HG03565 (cell line): Measurements from ENCODE around the gene CDAN1.
"Not testable (repeated sequence)": the region's sequence is repeated elsewhere in the genome, so short reads cannot be mapped to it uniquely, and the experiment has no call there.

Source experiments
- ATAC-seq: cut with Tn5 transposase; IDR thresholded peaks from one replicate; pipeline ENCODE4 v1.9.1; 2021; ENCODE audit warnings: mild to moderate bottlenecking, moderate library complexity; ENCODE audit not compliant: unreplicated experiment

The CDAN1 gene

DNA sequence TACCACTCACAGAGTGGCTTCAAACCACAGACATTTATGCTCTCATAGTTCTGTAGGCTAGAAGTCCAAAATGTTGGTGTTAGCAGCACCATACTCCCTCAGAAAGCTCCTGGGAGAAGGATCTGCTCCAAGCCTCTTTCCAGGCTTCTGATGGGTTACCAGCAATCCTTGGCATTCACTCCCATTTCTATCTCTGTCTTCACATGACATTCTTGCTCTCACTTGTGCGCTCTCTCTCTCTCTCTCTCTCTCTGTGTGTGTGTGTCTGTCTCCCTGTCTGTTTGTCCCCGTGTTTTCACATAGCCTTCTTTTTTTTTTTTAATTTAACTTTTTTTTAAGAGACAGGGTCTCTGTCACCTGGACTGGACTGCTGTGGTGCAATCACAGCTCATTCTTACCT, 26.3 kb downstream of the CDAN1 start:
- no peak for ATAC-seq

DNA sequence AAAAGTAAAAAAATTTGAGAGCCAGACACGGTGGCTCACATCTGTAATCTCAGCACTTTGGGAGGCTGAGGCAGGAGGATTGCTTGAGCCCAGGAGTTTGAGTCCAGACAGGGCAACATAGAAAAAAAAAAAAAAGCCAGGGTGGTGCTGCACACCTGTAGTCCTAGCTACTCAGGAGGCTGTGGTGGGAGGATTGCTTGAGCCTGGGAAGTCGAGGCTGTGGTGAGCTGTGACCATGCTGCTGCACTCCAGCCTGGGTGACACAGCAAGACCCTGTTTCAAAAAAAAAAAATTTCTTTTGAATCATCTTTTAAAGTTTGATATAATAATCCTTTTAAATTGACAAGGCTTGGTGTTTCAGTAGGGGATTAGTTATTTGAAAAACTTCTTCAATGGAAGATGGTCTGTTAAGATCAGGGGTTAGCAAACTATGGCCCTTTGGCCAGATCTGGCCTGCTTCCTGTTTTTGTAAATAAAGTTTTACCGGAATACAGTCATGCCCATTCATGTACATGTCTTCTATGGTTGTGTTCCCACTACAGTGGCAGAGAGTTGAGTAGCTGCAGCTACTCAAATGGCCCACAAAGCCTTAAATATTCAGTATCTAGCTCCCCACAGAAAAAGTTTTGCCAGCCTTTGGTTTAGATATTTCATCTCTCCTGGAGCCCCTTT, 28.9 kb downstream of the CDAN1 start:
- ATAC-seq: no peak

DNA sequence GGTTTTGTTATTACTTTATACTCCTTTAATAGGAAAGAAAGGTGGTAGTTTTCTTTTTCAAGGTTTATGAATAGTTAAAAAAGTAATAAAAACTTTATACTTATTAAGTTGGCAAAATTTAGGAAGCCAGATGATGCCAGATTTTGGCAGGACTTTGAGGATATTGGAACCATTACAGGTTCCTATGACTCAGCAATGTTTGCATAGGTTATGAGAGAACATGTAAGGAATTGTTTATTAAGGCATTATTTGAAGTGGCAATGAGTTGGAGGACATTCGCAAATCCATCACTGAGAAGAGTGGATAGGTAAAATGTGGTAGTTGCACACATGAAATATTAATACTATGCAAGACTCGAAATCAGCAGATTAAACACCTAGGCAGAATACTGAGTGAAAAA, 29.9 kb downstream of the CDAN1 start:
- ATAC-seq: no peak

DNA sequence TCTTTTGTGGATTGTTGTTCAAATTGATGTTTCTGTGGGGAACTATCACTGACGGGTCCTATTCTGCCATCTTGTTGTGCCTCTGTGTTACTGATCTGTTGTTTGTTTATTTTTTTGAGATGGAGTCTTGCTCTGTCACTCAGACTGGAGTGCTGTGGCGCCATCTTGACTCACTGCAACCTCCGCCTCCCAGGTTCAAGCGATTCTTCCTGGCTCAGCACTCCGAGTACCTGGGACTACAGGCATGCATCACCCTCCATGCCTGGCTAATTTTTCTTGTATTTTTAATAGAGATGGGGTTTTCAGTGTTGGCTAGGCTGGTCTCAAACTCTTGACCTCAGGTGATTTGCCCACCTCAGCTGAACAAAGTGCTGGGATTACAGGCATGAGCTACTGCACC, 31.6 kb downstream of the CDAN1 start:
- ATAC-seq: no peak

DNA sequence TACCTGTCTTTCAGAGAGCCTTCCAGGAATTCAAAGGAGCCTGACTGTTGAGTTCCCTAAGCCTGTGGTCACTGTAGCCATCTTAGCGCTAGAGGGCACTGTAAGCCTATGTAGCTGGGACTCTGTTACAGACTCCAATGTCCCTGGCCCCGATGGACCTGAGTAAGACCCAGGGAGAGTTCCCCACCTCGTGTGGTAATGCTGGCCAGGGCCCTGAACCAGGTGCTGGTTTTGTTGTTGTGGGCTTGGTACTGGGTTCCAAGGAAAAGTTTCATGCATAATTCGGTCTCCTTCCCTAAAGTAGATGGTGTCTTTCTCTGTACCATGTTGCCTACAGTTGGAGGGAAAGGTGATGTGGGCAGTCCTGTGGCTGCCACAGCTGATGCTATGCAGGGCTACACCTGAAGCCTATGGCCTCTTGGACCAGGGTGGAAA, 32.4 kb downstream of the CDAN1 start:
- no peak for ATAC-seq

DNA sequence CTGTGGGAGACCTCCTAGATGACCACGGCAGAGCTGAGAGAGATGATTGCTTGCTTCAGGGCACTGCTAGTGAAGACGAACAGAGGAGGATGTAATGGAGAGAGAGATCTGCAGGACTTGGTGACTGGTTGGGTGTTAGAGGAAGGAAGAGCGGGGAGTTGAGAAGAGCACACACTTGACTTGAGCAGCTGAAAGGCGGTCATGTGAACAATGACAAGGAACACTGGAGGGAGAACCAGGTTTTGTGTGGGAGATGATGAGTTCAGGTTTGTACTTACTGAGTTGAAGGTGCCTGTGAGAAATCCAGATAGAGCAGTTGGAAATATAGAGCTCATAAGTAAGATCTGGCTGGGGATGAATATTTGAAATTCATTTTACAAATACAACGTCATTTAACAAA, 40.3 kb downstream of the CDAN1 start:
- ATAC-seq: no peak

DNA sequence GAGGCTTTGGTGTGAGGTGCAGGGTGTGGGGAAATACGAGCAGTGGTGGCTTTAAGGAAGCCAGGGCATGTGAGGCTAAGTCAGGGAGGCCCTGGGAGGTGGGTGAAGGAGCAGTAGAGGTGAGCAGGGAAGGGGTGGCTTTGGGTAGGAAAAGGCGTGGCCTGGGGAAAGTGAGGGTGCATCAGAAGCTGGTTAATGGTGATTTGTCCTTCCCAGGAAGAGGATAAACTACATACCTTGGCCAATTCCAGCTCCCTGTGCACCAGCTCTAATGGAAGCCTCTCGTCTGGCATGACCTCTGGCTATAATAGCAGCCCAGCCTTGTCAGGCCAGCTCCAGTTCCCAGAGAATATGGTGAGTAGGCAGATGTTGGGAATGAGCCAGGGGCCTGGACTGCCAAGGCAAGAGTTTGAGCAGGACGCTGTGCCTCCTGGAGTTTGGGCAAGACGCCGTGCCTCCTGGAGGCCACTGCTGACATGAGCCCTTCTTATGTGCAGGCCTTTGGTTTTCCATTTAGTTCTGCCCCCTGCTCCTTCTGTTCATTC, 41.3 kb downstream of the CDAN1 start:
- ATAC-seq: no peak

DNA sequence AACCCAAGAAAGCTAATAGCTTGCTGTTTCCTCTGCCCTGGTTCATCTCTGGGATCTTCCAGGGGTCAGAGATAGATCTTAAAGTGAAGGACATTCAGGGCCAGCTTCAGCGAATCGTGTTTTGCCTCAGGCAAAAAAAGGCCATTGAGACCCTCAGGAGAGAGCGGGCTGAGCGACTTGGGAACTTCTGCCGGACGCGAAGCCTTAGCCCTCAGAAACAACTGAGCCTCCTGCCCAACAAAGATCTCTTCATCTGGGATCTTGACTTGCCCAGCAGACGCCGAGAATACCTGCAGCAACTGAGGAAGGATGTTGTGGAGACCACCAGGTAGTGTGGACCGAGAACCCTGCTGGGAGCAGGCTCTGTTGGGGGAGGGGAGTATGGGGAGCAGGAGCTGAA, 42.5 kb downstream of the CDAN1 start:
- no peak for ATAC-seq

DNA sequence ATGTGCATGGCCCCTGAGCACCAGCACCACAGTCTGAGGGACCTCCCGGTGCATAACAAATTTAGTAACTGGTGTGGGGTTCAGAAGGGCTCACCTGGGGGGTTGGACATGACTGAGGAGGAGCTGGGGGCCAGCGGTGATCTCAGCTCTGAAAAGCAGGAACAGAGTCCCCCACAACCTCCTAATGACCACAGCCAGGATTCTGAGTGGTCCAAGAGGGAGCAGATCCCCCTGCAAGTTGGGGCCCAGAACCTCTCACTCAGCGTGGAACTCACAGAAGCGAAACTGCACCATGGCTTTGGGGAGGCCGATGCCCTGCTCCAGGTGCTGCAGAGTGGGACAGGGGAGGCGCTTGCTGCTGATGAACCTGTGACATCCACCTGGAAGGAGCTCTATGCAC, 43.0 kb downstream of the CDAN1 start:
- ATAC-seq: no peak

DNA sequence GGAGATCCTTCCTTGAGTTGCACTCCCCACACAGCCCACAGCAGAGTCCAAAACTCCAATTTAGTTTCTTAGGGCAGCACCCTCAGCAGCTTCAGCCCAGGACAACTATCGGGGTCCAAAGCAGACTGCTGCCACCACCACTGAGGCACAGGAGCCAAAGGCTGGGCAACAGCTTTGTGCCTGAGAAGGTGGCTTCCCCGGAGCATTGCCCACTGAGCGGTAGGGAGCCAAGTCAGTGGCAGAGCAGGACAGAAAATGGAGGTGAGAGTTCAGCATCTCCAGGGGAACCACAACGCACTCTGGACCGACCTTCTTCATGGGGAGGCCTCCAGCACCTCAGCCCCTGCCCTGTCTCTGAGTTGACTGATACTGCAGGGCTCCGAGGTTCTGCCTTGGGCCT, 43.4 kb downstream of the CDAN1 start:
- no peak for ATAC-seq

DNA sequence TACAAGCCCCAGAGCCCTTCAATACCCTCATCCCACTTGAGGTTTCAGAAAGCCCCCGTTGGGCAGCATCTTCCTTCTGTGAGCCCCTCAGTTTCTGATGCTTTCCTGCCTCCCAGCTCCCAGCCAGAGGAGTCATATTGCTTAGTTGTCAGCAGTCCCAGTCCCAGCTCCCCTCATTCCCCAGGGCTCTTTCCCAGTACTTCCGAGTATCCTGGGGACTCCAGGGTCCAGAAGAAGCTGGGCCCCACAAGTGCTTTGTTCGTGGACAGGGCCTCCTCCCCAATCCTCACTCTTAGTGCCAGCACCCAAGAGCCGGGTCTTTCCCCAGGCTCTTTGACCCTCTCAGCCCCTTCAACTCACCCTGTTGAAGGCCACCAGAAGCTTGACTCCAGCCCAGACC, 43.9 kb downstream of the CDAN1 start:
- no peak for ATAC-seq

DNA sequence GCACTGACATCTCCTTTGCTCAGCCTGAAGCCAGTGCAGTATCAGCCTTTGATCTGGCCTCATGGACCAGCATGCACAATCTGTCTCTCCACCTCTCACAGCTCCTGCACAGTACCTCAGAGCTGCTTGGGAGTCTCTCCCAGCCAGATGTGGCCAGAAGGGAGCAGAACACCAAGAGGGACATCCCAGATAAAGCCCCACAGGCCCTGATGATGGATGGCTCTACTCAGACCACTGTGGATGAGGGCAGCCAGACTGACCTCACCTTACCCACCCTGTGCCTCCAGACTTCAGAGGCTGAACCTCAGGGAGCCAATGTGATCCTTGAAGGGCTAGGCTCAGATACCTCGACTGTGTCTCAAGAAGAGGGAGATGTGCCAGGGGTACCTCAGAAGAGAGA, 44.4 kb downstream of the CDAN1 start:
- ATAC-seq: no peak

DNA sequence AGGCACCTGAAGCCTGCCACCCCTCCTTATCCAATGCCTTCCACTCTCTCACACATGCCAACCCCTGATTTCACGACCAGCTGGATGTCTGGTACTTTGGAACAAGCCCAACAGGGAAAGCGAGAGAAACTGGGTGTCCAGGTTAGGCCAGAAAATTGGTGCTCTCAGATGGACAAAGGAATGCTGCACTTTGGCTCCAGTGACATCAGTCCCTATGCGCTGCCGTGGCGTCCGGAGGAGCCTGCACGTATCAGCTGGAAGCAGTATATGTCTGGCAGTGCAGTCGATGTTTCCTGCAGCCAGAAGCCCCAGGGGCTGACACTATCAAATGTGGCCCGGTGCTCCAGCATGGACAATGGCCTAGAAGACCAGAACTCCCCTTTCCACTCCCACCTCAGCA, 45.2 kb downstream of the CDAN1 start:
- no peak for ATAC-seq

DNA sequence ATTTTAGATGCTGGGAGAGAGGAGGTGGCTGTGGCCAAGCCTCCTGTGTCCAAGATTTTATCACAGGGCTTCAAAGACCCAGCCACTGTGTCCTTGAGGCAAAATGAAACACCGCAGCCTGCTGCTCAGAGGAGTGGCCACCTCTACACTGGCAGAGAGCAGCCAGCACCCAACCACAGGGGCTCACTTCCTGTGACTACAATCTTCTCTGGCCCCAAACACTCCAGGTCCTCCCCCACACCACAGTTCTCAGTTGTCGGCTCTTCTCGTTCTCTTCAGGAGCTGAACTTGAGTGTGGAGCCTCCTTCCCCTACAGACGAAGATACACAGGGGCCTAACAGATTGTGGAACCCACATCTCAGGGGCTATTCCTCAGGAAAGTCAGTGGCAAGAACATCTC, 45.6 kb downstream of the CDAN1 start:
- ATAC-seq: no peak

DNA sequence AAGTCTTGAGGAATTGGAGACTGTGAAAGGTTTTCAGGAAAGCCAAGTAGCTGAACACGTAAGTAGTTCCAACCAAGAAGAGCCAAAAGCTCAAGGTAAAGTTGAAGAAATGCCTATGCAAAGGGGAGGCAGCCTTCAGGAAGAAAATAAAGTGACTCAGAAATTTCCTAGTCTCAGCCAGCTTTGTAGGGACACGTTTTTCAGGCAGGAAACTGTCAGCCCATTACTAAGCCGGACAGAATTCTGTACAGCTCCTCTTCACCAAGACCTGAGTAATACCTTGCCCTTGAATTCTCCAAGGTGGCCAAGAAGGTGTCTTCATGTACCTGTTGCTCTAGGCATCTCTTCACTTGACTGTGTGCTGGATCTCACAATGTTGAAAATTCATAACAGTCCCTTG, 48.6 kb downstream of the CDAN1 start:
- ATAC-seq: no peak

DNA sequence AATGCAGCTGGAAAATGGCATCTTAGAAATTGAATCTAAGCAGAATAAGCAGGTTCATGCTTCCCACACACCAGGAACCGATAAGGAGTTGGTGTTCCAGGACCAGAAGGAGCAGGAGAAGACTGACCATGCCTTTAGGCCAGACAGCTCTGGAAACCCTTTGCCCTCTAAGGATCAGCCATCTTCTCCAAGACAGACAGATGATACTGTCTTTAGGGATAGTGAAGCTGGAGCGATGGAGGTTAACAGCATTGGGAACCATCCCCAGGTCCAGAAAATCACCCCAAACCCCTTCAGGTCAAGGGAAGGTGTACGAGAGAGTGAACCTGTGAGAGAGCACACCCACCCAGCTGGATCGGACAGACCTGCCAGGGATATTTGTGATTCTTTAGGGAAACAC, 49.2 kb downstream of the CDAN1 start:
- ATAC-seq: no peak

DNA sequence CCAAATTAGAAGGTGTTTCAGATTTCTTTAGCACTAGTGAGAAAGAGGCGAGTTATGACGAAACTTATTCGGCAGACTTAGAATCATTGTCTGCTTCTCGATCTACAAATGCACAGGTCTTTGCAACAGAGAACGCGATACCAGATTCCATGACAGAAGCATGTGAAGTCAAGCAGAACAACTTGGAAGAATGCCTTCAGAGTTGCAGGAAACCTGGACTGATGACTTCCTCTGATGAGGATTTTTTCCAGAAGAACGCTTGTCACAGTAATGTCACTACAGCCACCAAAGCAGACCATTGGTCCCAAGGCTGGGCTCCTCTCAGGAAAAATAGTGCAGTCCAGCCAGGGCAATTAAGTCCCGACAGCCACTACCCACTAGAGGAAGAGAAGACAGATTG, 50.6 kb downstream of the CDAN1 start:
- ATAC-seq: no peak

DNA sequence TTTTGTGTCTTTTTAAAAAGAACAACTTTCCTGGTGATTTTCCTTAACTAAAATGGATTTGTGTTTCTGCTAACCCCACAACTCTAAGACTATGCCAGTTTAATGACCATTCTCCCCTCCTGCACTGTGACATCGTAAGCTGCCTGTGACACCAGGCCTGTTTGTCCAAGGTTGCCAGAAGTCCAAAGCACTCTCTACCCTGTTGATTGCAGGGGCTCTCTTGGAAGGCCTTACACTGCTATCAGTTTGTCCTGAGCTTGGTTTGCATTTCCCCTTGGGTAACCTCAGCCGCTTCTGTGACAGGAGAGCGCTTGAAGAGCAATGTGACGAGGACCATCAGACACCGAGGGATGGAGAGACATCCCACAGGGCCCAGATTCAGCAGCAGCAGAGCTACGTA, 55.8 kb downstream of the CDAN1 start:
- no peak for ATAC-seq

DNA sequence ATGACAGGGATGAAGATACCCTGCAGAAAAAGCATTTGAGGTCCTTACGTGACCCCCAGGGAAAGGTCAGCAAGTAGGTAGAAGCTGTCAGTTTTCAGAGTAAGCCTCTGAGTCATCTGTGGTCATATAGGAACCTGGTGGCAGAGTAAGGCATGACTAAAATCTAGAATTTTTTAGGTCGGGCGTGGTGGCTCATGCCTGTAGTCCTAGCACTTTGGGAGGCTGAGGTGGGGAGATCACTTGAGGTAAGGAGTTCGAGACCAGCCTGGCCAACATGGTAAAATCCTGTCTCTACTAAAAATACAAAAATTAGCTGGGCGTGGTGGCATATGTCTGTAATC, 56.8 kb downstream of the CDAN1 start:
- not testable (repeated sequence) for ATAC-seq

DNA sequence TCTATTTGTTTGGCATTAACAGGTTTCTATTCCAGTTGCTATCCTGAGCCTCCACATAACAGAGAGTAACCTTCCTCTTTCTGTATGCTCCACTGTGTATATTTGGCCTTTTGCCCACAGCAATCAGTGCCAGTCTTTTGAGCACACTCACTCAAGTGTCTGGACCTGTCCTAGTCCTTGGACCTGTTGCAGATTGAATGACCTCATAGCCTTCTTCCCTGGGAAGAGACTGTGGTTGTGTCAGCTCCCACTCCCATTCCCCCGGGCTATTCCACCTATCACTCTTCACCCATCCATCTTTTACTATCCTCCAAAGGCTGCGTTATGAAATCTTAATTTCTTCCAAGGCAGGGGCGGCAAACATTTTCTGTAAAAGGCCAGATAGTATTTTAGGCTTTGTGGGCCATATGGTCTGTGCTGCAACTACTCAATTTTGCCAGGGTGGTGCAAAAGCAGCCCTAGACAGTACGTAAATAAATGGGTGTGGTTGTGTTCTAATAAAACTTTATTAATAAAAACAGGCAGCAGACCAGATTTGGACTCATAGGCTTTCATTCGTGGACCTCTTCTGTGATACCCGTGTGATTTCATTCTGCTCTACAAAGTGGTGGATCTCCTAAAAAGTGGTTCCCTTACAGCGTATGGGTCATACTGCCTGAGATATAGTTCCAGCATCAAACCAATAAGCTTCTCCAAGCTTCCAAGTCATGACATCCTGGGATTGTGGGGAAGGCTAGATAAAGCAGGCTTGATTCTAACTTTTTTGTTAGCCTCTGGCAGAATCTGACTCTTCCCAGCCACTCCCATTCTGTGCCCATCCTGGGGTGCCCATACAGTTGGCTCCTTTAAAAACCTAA, 57.4 kb downstream of the CDAN1 start:
- no peak for ATAC-seq

DNA sequence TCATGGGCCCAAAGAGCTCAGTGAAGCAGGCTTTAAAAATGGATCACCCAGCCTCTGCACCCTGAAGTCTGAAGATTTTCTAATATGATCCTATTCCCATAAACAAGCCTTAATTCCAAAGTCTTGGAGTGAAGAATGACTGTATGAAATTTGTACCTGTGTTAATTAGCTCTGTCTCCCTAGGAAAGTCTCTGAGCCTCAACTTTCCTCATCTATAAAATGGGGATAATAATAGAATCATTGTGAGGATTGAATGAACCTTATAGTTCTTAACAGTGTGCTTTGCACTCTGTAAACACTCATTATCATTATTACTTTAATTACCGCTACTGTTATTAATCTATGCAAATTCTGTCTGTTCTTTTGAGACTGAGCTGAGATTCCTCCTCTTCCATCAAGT, 61.9 kb downstream of the CDAN1 start:
- no peak for ATAC-seq

DNA sequence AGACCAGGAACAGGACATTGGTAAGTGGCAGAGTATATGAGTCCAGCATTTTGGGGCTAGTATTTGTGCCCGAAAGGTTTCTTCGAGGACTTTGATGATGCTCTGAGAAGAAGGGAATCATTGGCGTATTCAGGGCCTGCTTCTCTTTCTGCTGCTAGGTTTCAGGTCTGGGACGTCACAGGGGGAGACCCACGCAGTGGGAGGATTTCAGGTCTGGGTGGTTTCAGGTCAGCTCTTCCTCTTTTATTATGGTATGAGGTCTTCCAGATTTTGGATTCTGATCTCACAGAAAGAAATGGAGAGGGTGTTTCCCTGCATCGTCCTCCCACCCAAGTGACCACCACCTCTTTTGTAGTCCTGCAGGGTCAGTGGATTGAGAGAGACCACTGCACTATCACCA, 62.5 kb downstream of the CDAN1 start:
- ATAC-seq: no peak
